ENCODE measurements around the gene COX10.

COX10 gene

DNA sequence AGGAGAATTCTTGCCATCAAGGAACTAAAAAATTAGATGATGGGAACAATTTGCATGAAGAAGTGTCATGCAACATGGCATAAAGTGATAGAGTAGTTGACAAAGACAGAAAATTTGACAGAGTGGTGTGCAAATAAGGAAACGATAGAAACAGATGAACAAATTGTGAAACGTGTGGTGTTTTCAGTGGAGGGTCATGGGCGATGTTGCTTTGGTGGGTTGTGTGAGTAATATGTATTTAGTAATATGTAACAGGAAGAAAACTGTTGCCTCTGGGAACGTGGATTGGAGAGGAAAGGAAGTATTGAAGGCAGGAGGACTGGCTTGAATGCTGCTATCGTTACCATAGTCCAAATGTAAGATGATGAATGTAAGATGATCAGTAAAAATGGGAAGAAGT, 3.6 kb downstream of the COX10 start:
- peak; percentile 64 for DNase-seq

DNA sequence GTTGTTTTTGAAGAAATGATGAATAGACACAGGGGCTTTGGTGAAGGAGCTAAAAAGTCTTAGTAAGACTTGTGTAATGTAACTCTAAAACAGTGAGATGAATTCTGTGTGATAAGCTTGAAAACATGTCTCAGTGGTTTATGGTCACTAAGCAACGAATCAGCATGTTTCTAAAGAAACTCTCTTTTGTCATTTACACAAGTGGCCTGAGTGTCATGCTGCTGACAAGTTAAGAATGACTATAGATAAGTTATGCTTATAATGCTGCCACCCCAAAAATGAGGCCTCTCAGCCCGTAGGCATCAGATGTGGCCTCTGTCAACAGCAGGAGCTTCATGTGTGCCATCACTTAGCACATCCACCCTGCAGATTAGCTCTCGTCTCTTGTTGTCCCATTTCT, 8.7 kb downstream of the COX10 start:
- no peak for DNase-seq

DNA sequence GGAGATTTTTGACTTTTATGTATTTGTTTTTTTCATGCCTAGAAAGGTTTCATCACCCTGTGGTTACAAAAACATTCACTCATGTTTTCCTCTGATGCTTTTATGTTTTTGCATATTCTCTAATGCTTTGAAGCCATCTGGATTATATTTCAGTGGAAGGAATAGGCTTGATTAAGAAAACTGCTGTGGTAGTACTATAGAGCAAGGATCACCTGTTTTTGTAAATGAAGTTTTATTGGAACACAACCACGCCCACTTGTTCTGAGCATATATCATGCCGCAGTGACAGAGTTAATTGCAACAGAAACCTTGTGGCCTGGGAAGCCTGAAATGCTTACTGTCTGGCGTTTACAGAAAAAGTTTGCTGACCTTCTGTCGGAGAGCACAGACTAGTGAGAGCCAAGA, 11.5 kb downstream of the COX10 start:
- no peak for DNase-seq

DNA sequence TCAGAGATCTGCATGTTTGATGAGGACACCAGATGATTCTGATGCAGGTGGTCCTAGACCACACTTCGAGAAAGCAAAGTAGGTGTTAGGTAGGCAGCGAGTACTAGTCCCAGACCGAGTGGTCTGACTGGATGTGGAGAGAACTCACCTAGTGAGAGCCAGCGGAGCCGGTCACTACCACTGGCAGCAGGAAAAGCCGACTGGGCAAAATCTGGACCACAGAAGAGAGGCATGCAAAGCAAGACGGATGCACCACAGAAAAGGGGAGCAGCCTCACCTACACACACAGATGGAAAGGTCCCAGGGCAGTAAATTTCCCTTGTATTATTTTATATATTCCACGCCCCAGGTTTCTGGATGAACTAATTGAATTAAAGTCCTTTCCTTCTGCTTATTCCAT, 13.5 kb downstream of the COX10 start:
- DNase-seq = no peak

DNA sequence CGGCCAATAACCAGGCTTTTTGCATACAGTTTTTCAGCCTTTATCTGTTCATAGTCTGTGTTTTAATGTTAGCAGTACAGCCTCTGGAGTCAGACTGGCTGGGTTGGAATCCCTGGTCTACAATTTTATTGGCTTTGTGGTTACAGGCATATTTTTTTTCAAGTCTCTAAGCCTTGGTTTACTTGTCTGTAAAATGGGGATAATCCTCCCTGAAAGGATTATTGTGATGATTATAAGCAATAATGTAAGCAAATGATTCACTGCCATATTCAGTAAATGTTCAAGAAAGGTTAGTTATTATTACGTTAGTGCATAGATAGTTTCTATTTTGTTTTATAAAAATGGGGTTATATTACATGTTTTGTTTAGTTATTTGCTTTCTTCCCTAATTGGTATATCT, 15.7 kb downstream of the COX10 start:
- no peak for DNase-seq

DNA sequence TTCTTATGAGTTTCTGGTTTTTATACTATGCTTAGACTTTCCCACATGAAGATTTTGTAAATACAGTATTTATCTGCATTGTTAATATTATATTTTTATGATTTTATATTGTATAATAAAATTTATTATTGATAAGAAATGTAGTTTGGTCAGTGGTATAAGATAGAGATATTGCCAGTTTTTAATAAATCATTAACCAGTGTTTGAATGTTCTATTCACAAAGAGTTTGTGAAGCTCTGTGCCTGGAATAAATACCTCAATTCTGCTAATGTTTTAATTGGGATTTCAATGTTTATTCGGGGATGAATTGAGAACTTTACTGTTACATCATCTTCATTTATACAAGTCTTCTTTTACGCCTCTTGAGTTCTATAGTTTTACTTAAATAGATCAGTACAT, 16.9 kb downstream of the COX10 start:
- DNase-seq = no peak

DNA sequence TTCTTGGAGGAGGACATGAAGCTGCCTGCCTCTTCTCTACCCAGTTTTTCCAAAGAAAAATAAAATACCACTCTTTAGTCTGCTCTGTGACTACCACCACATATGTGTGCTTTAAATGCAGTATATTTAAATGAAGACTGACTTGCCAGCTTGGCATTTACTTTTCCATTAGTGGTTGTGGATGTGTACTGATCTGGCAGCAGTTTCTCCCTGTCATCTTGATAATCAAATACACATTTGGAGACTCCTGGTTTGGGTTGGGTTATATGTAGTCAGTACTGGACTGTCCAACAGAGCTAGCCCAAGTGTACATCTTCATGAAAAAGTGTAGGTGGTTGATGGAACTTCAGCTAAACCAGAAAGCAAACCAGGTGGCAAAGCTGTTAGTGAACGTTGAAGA, 19.9 kb downstream of the COX10 start:
- no peak for DNase-seq

DNA sequence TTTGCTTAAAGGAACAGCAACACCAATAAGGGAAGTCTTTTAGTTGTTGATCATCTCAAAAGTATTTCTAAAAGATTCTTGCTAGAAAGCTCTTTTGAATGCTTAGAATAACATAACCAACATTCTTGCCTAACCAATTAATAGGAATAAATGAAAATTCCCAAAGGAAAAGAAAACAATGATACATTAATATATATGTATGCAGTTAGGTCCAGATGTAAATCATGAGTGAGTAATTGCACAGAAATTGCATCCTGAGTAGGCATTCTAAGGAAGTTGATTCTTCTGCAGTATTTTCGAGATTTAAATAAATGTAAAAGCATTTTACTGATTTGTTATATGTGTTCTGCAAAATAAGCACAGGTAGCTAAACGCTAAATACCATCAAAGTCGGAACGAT, 22.1 kb downstream of the COX10 start:
- DNase-seq = no peak

DNA sequence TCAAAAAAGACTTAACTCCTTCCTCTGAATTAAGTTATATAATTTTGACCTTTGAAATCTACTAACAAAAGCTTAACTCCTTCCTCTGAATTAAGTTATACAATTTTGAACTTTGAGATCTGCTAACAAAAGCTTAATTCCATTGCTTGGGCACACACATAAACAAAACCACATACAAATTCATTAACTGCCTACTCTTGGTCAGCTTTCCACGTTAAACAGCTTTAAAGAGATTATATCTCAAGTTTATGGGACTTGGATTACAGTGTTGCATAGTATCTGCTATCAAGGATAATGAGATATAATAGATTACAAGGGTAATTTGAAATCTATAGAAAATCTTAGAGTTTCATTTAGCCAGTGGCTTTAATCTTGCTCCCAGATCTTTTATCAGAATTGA, 23.5 kb downstream of the COX10 start:
- DNase-seq = no peak

DNA sequence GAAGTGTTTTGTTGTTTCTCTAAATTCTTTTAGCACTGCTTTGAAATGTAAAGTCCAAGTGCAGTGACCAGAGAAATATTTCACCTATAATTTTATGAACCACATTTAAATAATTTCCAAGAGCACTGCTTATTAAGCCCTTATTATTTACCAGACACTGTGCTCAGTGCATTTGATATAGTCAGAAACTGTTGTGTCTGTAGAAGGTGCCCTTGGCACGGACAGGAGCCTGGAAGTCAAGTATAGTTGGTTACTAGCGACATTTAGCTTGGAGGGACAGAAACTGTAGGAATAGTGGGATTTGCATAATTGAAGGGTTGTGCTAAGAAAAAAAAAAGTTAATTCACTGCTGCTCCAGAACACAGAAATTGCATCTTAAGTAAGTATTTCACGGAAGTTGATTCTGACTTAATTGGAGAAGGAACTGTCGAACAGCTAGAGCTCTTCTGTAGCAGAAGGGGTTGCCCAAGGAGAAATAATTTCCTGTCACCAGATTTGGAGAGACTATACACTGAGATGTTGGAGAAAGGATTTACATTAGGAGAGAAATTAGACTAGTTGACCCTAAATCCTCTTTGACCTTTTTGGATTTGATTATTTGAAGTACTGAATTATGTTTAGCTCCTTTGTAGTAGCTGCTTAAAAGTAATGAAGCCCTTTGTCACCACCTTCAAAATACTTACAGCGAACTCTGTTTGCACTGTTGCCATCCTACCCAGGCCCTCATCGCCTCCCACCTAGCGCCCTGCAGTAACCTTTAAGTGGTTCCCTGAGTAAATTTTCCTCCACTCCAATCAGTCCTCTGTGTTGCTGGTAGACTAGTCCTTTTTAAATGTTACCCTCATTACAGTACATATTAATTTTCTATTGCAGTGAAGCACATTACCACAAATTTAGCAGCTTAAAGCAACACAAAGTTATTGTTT, 25.6 kb downstream of the COX10 start:
- peak; percentile 18 for DNase-seq

DNA sequence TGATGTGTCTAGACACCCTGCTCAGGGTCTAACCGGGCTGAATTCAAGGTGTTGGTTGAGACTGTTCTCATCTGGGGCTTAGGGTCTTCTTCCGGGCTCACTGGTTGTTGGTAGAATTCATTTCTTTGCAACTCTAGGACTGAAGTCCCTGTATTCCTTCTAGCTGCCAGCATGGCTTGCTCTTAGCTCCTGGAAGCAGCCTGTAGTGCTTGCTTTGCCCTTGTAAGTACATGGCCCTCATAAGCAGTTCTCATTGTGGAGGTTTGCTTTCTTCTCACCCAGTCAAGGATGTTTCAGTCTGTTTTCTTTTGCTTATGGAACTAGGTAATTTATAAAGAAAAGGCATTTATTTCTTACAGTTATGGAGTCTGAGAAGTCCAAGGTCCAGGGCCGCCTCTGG, 26.3 kb downstream of the COX10 start:
- no peak for DNase-seq

DNA sequence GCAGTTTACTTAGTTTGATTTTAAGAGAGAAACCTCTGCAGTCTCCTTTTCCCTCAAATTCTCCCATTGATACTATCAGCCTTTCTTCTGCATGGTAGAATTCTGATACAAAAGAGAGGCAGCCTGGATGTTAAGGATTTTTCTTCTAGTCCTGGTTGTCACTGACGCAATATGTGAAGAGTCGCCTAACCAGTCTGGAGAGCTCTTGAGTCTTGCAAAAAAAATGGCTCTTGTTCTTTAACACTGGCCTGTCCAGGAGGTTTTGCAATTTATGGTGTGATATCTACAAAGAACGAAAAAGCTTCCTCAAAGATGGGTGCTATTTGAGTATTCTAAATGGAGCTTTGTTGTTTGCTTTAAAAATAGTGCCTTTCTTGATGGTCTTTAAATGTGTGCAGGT, 28.9 kb downstream of the COX10 start:
- no peak for DNase-seq

DNA sequence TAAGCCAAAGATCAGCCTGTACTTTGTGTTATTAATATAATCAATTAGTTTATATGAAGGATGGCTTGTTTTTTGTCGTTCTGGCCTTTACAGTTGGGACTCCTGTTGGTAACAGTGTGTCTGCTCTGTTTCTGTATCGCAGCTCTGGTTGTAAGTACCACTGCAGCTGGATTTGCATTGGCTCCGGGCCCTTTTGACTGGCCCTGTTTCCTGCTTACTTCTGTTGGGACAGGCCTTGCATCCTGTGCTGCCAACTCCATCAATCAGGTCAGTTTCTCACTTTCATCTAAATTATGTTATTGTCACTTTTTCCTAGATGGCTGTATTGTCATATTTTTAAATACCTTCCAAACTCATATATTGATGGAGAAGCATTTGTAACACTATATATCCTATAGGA, 32.7 kb downstream of the COX10 start:
- DNase-seq = no peak

DNA sequence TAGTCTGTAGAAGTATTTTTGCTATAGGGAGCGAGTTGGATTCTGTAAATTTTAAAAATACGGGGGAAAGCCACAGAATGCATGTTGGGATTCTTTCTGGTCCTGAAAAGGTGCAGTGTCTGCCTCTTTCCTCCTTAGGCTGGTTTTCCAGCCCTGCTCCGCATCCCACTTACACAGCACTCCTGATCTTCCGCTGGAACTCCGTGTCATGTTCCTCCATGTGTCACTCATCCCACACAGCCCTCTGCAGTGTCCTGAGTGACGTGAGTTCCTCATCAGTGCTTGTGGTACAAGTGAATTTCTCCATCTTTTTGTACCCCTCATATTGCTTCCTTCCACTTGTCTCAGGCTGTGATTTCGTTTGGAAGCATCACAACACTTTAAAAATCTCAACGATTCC, 34.5 kb downstream of the COX10 start:
- DNase-seq = no peak

DNA sequence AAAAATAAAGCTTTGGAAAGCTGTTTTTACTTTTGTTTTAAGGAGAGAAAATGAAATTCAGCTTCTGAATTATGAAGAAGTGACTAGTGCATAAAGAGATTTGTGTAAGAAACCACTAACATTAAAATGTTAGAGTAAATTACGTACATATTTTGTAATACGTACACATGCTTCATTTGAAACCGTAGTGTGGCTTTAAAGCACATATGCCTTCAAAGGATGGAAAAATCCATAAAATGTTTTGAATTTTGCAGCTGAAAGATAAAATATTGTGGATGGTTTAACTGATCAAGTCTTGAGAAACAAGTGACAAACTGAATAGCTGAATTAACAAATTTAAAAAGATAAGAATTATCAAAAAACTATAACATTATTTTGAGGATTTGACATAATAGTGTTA, 35.4 kb downstream of the COX10 start:
- DNase-seq = no peak

DNA sequence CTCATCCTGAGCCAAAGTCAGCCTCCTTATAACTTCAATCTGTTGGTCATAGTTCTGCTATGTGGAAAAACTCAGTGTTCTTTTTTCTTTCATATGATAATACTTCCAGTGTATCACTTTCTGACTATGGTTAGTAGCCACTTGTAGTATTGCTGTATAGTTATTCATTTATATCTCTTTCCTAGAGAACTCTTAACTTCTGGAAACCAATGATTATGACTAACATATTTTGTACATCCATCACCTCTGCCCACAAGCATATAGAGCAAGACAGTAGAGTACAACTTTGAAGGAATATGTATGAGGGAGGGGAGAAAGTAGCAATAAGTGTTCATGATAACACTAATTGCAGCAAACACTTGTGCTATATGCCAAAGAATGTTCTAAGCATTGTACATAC, 38.6 kb downstream of the COX10 start:
- DNase-seq = no peak

DNA sequence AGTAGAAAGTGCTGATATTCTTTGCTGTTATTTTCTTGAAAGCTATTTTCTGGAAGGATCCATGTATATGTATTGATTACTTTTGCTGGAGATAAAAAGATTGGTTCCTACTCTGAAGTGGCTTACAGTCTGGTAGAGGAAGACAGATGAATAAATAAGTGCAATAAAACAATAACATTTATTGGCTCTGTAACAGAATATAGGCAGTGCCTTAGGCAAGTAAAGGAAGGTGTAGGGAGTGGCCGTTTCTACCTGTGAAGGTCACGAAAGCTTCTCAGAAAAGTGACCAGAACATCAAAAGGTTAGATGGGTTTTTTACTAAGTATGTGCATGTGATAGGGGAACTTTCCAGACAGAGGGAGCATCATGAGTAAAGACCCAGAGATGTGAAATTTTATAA, 43.1 kb downstream of the COX10 start:
- DNase-seq = no peak

DNA sequence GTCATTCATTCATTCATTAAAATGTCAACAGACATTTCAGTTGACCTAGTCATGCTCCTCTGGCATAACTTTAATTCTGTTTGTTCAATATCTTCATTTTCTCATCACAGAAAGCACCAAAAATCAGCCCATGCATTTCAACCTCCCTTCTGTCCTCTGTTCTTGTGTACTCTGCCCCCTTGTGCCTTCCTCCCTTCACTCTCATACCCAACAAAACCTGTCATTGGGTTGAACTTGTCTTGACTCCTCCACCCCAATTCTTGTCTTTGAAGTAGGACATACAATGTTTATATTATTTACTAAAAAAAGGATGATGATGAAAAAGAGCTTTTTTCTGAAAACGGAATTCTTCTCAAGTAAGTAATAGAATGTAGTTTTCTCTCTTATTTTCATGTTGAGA, 43.8 kb downstream of the COX10 start:
- no peak for DNase-seq

DNA sequence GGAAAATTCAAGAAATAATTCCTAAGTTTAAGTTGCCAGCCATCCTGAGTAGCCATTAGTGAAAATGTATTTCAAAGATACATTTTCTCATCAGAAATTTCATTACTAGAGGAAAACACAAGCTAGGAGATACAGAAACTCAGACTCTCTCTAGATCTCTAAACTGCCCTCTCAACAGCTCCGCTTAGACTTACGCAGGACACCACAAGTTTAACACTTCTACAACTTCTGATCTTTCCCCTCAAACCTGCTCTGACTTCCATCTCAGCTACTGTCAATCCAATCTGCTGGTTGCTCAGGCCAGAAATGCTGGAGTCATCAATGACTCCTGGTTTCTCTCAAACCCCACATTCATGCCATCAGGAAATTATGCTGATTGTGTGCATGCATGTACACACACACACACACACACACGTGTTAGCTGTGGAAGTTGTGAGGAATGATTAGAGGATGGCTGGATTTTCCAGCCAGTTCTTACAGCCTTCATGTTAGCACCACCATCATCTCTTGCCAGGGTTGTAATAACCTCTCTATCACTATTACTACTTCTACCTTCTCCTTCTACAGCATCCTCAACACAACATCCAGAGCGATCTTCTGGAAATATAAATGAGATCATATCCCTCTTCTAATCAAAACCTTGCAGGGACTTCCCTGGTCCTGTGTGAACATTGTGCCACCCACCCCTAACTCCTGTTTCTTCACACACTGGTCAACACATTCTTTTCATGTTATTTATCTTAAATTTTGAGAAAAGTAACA, 47.1 kb downstream of the COX10 start:
- DNase-seq = no peak

DNA sequence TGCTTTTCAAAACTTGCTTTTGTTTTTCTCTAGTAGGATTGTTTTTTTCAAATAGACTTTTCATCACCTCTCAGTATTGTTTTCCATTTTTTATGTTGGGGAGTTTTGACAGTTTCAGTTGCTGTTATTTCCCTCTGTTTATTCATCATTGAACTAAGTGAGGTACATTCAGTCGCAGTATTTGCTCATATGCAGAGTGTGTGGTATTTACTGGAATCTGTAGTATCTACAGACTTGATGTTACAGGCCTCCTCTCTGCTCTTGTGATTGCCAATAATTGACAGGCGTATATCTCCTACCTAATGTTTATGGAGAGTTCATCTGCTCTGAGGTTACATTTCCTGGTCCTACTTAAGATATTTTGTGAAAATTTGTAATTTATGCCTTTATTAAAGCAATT, 49.6 kb downstream of the COX10 start:
- DNase-seq = no peak

DNA sequence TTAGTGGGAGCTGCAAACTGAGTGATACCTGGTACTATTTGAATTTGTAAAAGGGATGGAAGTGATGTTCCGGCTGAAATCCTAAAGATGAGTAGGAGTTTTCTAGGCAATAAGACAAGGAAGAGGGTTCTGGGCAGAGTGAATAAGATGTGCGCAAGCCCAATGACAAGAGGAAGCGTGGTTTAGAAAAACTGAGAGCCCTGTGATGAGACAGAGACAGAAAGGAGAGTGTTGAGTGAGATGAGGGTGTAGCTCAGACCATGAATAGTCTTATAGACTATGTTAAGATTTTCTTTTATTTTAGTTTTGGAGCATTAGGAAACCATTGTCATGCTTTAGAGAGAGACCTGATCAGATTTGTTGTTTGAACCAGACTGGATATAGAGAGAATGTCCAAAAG, 50.2 kb downstream of the COX10 start:
- DNase-seq = no peak

DNA sequence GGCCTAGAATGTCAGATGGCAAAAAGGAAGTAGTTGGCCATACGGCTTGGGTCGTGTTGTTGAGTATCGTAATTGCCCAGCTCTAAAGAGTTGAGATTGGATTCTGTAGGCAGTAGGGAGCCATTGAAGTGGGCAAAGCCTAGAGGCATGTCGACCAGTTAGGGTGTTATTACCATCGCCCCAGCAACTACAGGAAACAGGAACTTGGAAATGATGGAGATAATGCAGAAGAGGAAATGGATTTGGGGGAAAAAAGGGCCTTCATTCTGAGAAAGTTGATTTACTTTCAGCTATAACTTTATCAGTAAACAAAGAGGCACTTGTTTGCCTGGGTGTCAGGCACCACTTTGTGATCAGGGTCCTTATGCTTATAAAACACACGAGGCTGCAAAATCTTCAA, 52.6 kb downstream of the COX10 start:
- no peak for DNase-seq

DNA sequence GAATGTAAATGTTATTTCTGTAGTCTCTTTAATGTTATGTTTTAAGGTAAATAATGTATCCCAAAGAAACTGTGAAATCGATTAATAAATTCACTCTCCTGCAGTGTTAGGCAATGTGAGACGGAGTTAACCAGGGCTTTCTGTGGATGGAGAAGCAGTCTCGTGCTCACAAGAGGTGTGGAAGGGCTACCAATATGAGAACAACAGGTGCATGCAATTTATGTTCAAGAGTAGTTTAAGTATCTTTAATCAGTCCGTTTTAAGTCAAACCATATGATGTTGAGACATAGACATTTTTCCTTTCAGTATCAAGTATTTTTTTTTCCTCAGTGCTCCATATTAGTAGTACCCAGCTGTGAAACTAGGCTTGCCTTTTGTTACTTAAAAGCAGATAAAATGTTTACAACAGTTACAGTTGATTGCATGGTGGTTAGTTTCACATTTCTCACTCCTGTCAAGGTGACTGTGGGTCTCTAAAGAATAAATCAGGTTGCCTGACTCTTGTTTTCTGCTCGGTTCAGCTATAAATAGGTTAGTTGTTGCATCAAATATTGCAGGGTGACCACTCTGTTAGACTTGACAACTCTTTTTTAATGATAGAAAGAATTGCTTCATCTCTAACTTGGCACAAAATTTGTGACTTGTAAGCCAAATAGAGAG, 54.4 kb downstream of the COX10 start:
- no peak for DNase-seq

DNA sequence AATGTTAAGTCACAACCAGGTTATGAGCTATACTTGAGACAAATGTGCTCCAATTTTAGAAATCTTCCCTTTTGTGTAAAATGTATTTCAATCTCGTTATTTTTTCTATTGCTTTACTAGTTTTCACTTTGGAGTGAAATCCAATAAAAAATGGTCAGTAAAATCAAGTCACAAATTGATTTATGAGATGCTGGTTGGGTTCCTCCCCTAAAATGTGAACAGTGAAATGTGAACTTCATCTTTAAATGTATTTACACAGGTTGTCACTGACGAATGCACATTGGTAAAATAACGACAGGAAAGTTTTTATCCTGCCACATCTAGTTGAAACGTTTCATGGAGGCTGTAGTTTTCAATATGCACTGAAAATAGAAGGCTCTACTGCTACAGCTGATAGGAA, 55.5 kb downstream of the COX10 start:
- DNase-seq = no peak

All from suppressor macrophage treated with lipopolysaccharide for 4 hours (primary cell).